ENCODE results near the gene BCHE. TPM values are rescaled to one million over a fixed set of nuclear protein-coding genes. Genes with fewer than 3 reads are reported as not detected.

Gene BCHE
- total RNA-seq, 1 experiment from 2014 or later: 1.3 TPM

GRCh38 chr3:165852191-165852590, 15.0 kb upstream of the BCHE start:
- intact Hi-C loops (cut with micrococcal nuclease; ENCODE audit: unreplicated experiment): loop anchor here (5.0 to 10.0 kb wide), 3 partner anchors 510 to 1500 kb away; no protein-coding TSS in a partner anchor
- Mint-ChIP-seq H3K27me3 (ENCODE audit: unreplicated experiment) (no peaks in the 10 kb centered on the region), H3K9me3 (ENCODE audit: low read depth, unreplicated experiment) (peaks cover 8% of the 10 kb centered on the region)

GRCh38 chr3:165846056-165846455, 8.8 kb upstream of the BCHE start:
- no peak for TF ChIP-seq CTCF (IDR thresholded peaks at IDR 0.05; ENCODE audit: unreplicated experiment)
- BruUV-seq (replicated peaks): no TSS peak
- H3K27me3 Mint-ChIP-seq (ENCODE audit: unreplicated experiment): no peaks in the 10 kb centered on the region
- no peak overlapping the region for H3K27ac Mint-ChIP-seq (ENCODE audit: unreplicated experiment)
- no peak for DNase-seq
- no peaks in the 10 kb centered on the region for H3K36me3 Mint-ChIP-seq (ENCODE audit: insufficient read depth, unreplicated experiment)
- no peaks in the 10 kb centered on the region for H3K4me1 Mint-ChIP-seq (ENCODE audit: low read depth, unreplicated experiment)
- H3K4me3 Mint-ChIP-seq (ENCODE audit: low read depth, unreplicated experiment): no peak overlapping the region
- H3K9me3 Mint-ChIP-seq (ENCODE audit: low read depth, unreplicated experiment): peaks cover 3% of the 10 kb centered on the region
- CTCF ChIA-PET: no interaction called here
- intact Hi-C loops (cut with micrococcal nuclease; ENCODE audit: unreplicated experiment): no loop called here

More at GRCh38 chr3:165852191-165852590, 15.0 kb upstream of the BCHE start:
- H3K36me3 Mint-ChIP-seq (ENCODE audit: insufficient read depth, unreplicated experiment): no peaks in the 10 kb centered on the region
- no peak for TF ChIP-seq CTCF (IDR thresholded peaks at IDR 0.05; ENCODE audit: unreplicated experiment)
- no peak overlapping the region for H3K27ac Mint-ChIP-seq (ENCODE audit: unreplicated experiment)
- CTCF ChIA-PET: interaction anchor here (0.5 kb wide), 1 partner anchor 1284 kb away, joined by 3 read pairs; no protein-coding TSS in a partner anchor
- H3K4me3 Mint-ChIP-seq (ENCODE audit: low read depth, unreplicated experiment): no peak overlapping the region
- no peak for DNase-seq
- peaks cover 7% of the 10 kb centered on the region for H3K4me1 Mint-ChIP-seq (ENCODE audit: low read depth, unreplicated experiment)
- BruUV-seq (replicated peaks): no TSS peak

- no peaks in the 10 kb centered on the region for H3K9me3 Mint-ChIP-seq (ENCODE audit: low read depth, unreplicated experiment)
- DNase-seq: no peak
- CTCF ChIA-PET: no interaction called here
- no peaks in the 10 kb centered on the region for H3K27me3 Mint-ChIP-seq (ENCODE audit: unreplicated experiment)
- no TSS peak for BruUV-seq (replicated peaks)
- H3K4me3 Mint-ChIP-seq (ENCODE audit: low read depth, unreplicated experiment): no peak overlapping the region
- TF ChIP-seq CTCF (IDR thresholded peaks at IDR 0.05; ENCODE audit: unreplicated experiment): no peak
- no peak overlapping the region for H3K27ac Mint-ChIP-seq (ENCODE audit: unreplicated experiment)
- no peaks in the 10 kb centered on the region for H3K4me1 Mint-ChIP-seq (ENCODE audit: low read depth, unreplicated experiment)
- H3K36me3 Mint-ChIP-seq (ENCODE audit: insufficient read depth, unreplicated experiment): no peaks in the 10 kb centered on the region
- intact Hi-C loops (cut with micrococcal nuclease; ENCODE audit: unreplicated experiment): loop anchor here (10.0 kb wide), 1 partner anchor 585 kb away; no protein-coding TSS in a partner anchor
Observed at GRCh38 chr3:165839296-165840076, 2.3 kb upstream of the BCHE start.

GRCh38 chr3:165837801-165838200, 578 bp upstream of the BCHE start:
- Mint-ChIP-seq H3K4me3 (ENCODE audit: low read depth, unreplicated experiment) (no peak overlapping the region), H3K27ac (ENCODE audit: unreplicated experiment) (no peak overlapping the region), H3K9me3 (ENCODE audit: low read depth, unreplicated experiment) (no peaks in the 10 kb centered on the region), H3K4me1 (ENCODE audit: low read depth, unreplicated experiment) (no peaks in the 10 kb centered on the region), H3K27me3 (ENCODE audit: unreplicated experiment) (no peaks in the 10 kb centered on the region), H3K36me3 (ENCODE audit: insufficient read depth, unreplicated experiment) (no peaks in the 10 kb centered on the region)
- no peak for TF ChIP-seq CTCF (IDR thresholded peaks at IDR 0.05; ENCODE audit: unreplicated experiment)
- intact Hi-C loops (cut with micrococcal nuclease; ENCODE audit: unreplicated experiment): loop anchor here (10.0 kb wide), 1 partner anchor 583 kb away; no protein-coding TSS in a partner anchor
- no TSS peak for BruUV-seq (replicated peaks)
- no peak for DNase-seq
- CTCF ChIA-PET: interaction anchor here (1.1 kb wide), 1 partner anchor 498 kb away, joined by 3 read pairs; no protein-coding TSS in a partner anchor

All from Calu3 (cell line).